Thoracic aorta (tissue), 2 donors: ENCODE data around the gene GPRC5B. TPM values are rescaled to one million over a fixed set of nuclear protein-coding genes. Genes with fewer than 3 reads are reported as not detected.

Experiments
- ATAC-seq: fragments of 150-250 bp; one replicate; pipeline ENCODE4 v1.8.0; 2017; ENCODE audit warnings: low read depth; ENCODE audit not compliant: insufficient number of reproducible peaks, low FRiP score
- DNase-seq: peaks from one replicate; pipeline ENCODE4 v3.0.0-alpha.2; 2020; ENCODE audit warnings: low spot score
- H3K27ac ChIP-seq, 2 donors: fragments of 200-600 bp; sonication (generic); 1 replicate in 1 of 2; 2 replicates in 1 of 2; pipeline ENCODE4 v1.5.1; 2016; ENCODE audit warnings: mild to moderate bottlenecking in 2 of 2, moderate library complexity in 2 of 2
- H3K27me3 ChIP-seq: fragments of 200-600 bp; sonication (generic); replicated peaks from 2 replicates; pipeline ENCODE4 v1.6.0; 2016; ENCODE audit warnings: mild to moderate bottlenecking; ENCODE audit not compliant: insufficient read depth
- H3K36me3 ChIP-seq: fragments of 200-600 bp; sonication (generic); one replicate; pipeline ENCODE4 v1.5.1; 2016
- H3K4me1 ChIP-seq, 2 donors: fragments of 200-600 bp; sonication (generic); 1 replicate in 1 of 2; 2 replicates in 1 of 2; pipeline versions ENCODE4 v1.5.1 to v1.6.0; 2016; ENCODE audit warnings: low read depth in 2 of 2, mild to moderate bottlenecking in 1 of 2; ENCODE audit not compliant: control insufficient read depth in 1 of 2
- H3K4me3 ChIP-seq: fragments of 200-600 bp; sonication (generic); 2 replicates; pipeline ENCODE4 v1.5.1; 2016; ENCODE audit warnings: mild to moderate bottlenecking
- H3K9me3 ChIP-seq: fragments of 200-600 bp; sonication (generic); 2 replicates; pipeline ENCODE4 v1.5.1; 2016
- CTCF ChIP-seq: fragments of 200-600 bp; sonication (generic); IDR thresholded peaks from one replicate; pipeline ENCODE4 v1.5.1; 2019; ENCODE audit warnings: antibody characterized with exemption
- total RNA-seq, 2 donors: library from RNA; depleted of rRNA; stranded (reverse); fragments of >200 nt; gene quantifications; one replicate each; pipeline versions ENCODE4 v1.1.0 to v1.2.3, GENCODE V29; 2016

The GPRC5B gene
- total RNA-seq, 2 donors from 2014 or later: 9.6 to 16.1 TPM

GRCh38 chr16:19824216-19824615 lies 60.4 kb downstream of the GPRC5B start:
- DNase-seq: no peak
- ATAC-seq: no peak
- Histone ChIP-seq H3K27me3 (no peaks in the 10 kb centered on the region), H3K36me3 (no peaks in the 10 kb centered on the region), H3K4me1 (no peaks in the 10 kb centered on the region), H3K4me3 (no peak overlapping the region), H3K27ac (no peak overlapping the region), H3K9me3 (no peaks in the 10 kb centered on the region)
- no peak for TF ChIP-seq CTCF

DNA sequence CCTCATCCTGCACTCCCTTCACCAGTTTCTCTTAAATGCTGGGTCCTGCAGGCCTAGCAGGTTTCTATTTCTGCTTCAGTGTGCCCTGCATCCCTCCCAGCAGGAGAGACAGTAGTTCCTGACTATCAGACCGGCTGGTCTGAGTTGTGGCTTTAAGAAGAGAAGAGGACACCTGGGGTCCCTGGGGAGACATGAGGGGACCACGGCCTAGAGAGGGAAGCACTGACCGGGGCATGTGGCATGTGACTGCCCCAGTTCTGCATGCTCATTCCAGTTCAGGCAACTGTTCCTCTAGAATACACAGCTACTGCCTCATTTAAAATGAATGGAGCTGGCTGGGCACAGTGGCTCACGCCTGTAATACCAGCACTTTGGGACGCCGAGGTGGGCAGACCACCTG lies 61.3 kb downstream of the GPRC5B start:
- no peak overlapping the region for H3K4me3 ChIP-seq
- no peaks in the 10 kb centered on the region for H3K4me1 ChIP-seq
- no peaks in the 10 kb centered on the region for H3K9me3 ChIP-seq
- no peak for DNase-seq
- TF ChIP-seq CTCF: no peak
- no peaks in the 10 kb centered on the region for H3K36me3 ChIP-seq
- ATAC-seq: no peak
- no peaks in the 10 kb centered on the region for H3K27me3 ChIP-seq
- H3K27ac ChIP-seq: no peak overlapping the region

- no peaks in the 10 kb centered on the region for H3K9me3 ChIP-seq
- TF ChIP-seq CTCF: no peak
- DNase-seq (no peak), ATAC-seq (no peak)
- H3K27ac ChIP-seq: no peak overlapping the region
- no peak overlapping the region for H3K4me3 ChIP-seq
- H3K27me3 ChIP-seq: no peaks in the 10 kb centered on the region
- H3K4me1 ChIP-seq: no peaks in the 10 kb centered on the region
- no peaks in the 10 kb centered on the region for H3K36me3 ChIP-seq
Measured at GRCh38 chr16:19822533-19822932, 62.1 kb downstream of the GPRC5B start.

- Histone ChIP-seq H3K36me3 (no peaks in the 10 kb centered on the region), H3K27ac (no peak overlapping the region), H3K4me1 (no peaks in the 10 kb centered on the region), H3K27me3 (no peaks in the 10 kb centered on the region), H3K9me3 (no peaks in the 10 kb centered on the region), H3K4me3 (no peak overlapping the region)
- ATAC-seq (no peak), DNase-seq (no peak)
- TF ChIP-seq CTCF: no peak
Measured at GRCh38 chr16:19817875-19818274, 66.8 kb downstream of the GPRC5B start.

DNA sequence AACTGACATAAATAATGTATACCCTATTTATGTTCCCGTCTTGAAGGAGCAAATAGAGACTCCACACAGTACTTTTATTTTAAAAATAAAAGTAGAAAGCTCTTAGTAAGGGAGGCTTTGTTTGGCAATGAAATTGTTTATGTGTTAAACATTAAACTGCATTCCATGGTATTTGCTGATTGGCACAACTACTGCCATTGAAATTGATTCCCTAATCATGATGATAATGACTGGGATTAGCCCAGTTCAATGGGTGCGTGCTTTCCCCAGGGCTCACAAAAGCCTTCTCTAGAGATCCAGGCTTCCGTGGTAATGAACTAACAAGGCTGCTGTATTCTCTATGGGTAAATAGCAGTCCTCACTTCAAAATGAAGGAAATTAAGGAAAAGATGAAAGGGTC lies 67.5 kb downstream of the GPRC5B start:
- H3K4me3 ChIP-seq: no peak overlapping the region
- ATAC-seq: no peak
- no peaks in the 10 kb centered on the region for H3K9me3 ChIP-seq
- no peak for DNase-seq
- no peak for TF ChIP-seq CTCF
- no peaks in the 10 kb centered on the region for H3K36me3 ChIP-seq
- no peak overlapping the region for H3K27ac ChIP-seq
- no peaks in the 10 kb centered on the region for H3K27me3 ChIP-seq
- H3K4me1 ChIP-seq: no peaks in the 10 kb centered on the region
